HG03103 (cell line): ENCODE measurements around the gene NPLOC4.

Experiments
- ATAC-seq: cut with Tn5 transposase; IDR thresholded peaks from one replicate; pipeline ENCODE4 v1.9.1; 2021; ENCODE audit warnings: low read depth; ENCODE audit not compliant: unreplicated experiment

Gene NPLOC4

DNA sequence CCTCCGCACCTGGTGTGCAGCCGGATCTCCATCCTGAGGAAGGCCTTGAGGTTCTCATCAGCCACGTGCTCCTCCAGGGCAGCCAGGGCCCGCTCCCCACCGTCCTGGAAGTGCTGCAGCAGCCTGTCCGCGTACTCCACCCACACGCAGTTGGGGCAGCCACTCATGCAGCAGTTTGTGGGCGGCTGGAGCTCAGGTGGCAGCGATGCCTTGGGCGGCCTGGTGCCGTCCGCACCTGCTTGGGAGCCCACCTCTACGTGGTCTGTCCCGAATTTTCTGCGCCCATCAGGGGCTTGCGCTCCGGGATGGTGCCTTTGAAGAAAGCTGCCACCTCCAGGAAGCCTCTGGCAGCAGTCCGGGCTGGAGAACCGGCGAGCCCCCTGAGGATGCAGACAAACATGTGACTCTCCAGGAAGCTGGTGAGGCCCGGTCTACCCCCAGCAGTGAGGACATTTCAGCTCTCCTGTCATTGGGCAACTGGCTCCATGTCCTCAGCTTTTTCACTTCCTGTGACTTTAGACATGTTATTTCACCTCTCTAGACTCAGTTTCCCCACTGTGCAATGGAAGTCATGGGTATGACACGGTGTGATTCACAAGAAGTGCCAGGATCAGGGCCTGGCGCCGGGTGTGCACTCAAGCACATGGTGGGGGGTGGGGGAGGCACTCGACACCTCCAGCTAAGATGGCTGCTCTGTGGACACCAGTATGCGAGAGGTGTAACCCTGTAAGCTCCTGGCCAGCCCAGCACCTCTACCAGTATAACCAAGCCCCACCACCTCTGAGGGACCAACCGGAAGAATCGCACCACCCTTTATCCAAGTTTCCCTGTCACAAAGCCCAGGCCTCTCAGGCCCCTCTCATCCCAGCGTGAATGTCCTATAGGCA is 28.5 kb upstream of the NPLOC4 start:
- peak; percentile 17 for ATAC-seq

DNA sequence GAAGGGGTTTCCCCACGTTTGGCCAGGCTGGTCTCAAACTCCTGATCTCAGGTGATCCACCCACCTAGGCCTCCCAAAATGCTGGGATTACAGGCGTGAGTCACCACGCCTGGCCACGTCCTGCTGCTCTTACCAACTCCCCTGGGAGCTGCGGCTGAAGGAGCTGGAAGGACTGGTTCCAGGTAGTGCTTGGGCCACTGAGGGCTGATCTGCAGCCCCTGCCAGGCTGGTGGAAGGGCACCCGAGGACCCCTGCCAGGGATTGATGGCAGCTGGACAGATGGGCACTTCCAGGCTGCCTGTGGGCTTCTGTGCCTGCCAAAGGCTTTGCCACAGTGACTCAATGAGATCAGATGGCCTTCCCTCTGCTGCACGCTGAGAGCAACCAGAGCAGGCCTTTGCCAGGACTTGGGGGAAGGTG is 27.1 kb upstream of the NPLOC4 start:
- no peak for ATAC-seq

DNA sequence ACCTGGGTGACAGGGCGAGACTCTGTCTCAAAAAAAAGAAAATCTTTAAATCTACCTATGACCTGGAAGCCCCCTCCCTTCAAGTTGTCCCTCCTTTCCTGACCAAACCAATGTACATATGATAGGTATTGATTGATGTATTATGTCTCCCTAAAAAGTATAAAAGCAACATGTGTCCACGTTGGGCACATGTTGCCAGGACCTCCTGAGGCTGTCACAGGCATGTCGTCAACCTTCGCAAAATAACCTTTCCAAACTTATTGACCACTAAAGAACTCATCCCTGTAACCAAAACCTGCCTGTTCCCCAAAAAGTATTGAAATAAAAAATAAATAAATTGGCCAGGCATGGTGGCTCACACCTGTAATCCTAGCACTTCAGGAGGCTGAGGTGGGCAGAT is 25.1 kb upstream of the NPLOC4 start:
- ATAC-seq: no peak

DNA sequence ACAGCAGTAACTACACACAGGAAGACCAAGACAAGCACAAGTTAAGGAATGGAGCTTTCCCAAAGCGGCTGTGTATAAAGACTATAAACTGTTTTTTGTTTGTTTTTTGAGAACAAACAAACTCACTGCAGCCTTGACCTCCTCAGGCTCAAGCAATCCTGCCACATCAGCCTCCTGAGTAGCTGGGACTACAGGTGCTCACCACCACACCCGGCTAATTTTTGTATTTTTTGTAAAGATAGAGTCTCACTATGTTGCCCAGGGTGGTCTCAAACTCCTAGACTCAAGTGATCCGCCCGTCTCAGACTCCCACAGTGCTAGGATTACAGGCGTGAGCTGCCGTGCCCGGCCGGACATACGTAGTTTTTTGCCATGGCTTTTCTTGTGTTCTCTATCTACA is 23.5 kb upstream of the NPLOC4 start:
- ATAC-seq: no peak

DNA sequence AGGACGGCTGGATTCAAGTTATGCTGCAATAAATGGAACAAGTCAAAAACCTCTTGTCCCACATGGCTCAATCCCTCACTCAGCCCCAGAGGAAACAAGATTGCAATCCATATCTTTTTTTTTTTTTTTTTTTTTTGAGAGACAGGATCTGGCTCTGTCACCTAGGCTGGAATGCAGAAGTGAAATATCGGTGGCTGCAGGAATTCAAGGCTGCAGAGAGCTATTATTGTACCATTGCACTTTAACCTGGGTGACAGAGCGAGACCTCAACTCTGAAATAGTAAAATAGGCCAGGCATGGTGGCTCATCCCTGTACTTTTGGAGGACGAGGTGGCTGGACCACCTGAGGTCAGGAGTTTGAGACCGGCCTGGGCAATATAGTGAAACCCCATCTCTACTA is 22.1 kb upstream of the NPLOC4 start:
- ATAC-seq: no peak

DNA sequence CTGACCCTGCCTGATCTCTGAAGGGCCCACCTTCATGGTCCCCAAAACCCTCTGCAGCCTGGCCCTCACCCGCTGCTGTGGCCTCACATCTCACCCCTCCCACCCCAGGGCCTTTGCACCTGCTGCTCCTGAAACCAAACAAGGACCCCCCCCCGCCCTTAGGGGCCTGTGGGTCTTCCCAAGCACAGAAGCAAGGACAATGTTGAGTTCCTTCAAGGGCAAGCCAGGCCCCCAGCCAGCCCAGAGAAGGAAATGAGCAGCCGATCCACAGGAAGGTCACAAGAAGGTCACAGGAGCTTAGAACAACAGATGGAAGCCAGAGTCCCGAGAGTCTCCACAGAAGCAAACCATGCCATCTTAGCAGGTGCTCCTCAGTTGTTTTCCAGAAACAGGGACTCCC is 19.9 kb upstream of the NPLOC4 start:
- no peak for ATAC-seq

DNA sequence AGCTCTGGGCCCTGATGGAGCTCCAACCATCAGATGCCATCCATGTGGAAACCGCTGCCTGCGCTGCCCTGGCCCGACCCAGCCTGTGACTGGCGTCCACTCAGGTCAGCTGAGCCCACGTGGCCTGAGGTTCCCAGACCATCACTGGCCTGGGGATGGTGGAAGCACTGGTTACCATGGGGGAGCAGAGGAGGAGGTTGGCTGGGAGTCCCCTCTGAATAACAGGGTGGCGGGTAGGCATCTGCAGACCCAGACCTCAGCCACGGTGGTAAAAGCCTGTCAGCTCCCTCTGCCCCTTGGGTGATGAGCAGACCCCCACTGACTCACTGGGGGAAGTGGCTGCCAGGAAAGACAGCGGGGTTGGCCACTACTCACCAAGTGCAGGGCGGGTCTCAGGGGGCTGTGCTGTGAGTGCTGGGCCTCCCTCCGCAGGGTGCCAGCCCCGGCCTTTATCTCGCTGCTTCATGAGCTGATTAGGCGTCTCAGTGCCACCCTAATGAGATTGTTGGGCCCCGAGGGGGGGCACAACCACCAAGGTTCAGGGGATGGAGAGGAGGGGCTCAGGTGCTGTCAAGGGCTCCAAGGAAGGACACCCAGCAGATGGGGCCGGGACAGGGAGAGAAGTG is 19.3 kb upstream of the NPLOC4 start, which contains the start of gene PDE6G:
PDE6G (minus strand) TSS at position 425 of the 626 bp plus-strand sequence. CDS start 3,237 bp downstream, outside the sequence.
- ATAC-seq: no peak

DNA sequence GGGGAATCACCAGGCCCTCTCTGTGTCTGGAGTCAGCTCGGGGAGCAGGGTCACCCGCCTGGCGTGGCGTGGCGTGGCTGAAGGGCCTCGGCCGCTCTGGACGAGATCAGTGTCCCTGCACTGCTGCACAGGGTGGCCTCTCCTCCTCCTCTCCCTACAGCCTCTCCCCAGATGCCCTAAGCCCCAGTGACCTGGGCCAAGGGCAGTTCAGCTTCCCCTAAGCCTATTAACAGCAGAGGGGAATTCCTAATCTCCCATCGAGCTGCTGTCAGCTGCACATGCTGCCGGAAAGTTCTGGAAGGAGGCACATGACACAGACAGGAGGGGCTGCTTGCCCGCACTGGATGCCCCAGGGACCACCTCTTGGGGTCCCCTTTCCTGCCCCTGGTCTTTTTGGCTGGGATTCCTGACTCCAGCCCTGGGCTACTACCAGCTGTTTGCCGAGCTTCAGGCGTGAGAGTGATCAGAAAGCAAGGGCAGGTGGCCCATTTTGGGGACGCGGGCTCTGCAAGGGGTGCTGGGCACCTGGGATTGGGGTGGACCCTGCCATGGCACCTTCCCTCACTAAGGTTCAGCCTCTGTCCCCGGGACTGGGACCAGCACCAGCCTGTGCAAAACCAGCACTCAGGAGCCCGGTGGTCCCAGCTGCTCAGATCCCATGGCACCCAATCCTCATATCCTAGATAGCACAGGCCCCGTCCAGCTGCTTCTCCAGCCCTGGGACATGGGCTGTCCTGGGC is 18.6 kb upstream of the NPLOC4 start:
- no peak for ATAC-seq

DNA sequence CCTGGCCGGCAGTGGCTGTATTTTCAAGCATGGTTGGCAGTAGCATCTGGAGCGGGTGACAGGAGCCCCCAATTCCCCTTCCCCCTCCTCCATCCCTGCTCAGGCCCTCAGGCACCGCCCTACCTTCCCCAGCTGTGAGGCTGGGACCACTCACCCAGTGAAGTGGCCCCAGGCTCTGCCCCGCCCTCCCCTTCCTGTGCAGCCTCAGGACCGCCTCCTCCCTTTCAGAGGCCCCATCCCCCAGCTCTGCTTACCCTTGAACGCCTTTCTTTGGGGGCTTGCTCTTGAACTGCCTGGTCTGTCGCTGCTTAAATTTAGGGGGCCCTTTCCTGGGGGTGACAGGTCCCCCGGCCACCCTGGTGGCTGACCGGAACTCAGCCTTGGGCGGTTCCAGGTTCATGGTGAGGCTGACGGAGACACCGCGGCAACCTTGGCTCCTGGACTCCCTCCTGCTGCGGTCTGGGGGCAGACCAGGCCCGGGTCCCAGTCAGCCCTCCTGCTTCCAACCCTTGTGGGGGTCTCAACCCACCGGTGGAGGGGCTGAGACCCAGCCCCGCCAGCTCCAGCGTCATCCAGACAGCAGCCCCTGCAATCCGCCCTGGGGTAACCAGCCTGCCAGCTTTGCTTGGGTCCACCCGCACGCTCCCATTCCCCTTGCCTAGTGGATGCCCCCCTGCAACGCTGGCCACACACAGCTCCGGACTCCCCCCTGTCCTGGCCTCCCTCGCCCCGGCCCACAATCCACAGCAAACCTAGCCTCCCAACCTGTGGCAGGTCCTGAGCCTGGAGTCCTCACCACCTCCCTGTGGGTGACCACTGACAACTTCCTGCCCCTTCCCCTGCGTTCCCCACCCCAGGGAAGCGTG is 16.2 kb upstream of the NPLOC4 start:
- no peak for ATAC-seq

DNA sequence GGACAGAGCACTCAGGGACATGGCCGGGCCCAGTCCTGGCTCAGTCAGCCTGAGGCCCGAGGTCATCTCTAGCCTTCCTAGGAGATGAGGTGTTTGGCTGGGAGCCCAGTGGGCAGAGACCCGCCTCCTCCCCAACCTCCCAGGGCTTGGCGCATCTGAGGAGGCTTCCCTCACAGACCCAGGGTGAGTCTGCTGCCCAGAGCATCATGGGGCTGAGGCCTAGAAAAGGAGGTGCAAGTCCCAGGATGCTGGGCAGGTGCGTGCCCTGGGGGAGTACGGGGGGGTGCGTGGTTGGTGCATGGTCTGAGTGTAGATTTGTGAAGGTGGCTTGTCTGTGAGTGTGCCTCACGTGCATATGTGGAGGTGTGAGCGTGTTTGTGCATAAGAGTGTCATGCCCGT is 14.8 kb upstream of the NPLOC4 start:
- ATAC-seq: no peak

DNA sequence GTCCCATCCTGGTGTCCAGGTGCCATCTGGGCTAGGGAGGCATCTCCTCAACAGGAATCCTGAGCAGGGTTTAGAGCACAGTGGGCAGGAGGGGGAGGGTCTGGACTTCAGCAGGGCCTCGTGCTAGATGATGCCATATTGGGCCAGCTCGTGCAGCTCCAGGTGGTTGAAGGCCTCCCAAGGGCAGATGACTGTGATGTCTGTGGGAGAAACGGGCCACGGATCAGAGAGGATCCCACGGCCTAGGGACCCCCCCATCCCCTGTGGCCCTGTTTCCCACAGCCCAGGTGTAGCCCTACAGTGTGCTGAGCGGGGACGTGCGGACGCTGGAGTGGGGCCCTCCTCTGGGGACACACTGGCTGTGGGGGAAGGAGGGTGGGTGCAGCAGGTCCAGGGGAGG is 14.0 kb upstream of the NPLOC4 start:
- ATAC-seq: no peak

DNA sequence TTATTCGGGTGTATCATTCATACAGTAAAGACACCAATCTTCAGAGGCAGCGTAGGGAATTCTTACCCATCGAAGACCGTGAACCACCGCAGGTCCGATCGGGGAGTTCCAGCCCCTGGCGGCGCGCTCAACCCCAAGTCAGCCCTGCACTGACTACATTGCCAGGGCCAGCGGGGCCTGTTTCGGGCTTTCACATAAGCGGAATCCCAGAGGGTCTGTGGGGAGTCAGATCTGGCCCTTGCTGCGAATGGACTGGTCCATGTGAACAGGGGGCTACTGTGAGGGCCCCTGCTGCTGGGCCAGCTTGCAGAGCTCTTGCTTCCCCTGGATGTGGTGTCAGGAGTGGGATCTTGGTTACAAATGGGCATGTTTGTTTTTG is 11.8 kb upstream of the NPLOC4 start:
- no peak for ATAC-seq

DNA sequence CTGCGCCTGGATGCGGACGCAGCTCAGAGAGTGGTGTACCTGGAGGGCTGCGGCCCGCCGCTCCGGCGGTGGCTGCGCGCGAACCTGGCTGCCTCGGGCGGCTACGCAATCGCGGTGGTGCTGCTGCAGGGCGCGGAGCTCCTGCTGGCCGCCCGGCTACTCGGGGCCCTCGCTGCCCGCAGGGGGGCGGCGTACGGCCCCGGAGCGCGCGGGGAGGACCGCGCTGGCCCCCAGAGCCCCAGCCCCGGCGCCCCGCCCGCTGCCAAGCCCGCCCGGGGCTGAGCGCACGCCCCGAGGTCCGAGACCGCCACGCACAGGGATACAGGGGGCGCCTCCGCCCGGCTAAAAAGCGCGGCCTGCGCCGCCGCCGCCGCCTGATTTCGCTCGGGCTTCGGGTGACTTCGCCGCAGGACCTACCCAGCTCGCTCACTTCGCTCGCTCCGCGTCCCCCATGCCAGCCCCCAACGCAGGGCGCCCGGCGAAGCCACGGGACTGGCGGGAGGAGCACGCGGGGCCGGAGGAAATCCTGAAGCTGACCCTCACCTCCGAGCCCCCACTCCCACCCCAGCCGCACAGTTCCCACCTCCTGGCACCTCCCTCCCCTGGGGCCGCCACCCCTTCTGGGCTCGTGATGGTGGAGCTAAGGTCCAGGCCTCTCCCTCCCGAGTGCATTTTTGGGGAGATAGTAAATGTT is 11.2 kb upstream of the NPLOC4 start:
- no peak for ATAC-seq

DNA sequence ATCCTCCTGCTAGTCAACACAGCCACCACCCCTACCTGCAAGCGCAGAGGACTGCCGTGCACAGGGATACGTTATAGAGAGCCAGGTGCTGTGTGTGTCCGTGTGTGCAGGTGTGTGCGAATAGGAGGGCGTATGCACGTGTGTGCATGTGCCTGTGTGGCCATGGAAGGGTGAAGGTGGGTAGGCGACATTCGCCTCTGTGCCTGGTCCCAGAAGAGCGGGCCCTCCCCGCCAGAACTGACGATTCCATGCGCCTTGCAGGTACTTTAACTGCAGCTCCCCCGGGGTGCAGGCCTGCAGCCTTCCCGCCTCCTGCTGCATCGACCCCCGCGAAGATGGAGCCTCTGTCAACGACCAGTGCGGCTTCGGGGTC is 10.7 kb upstream of the NPLOC4 start:
- no peak for ATAC-seq

DNA sequence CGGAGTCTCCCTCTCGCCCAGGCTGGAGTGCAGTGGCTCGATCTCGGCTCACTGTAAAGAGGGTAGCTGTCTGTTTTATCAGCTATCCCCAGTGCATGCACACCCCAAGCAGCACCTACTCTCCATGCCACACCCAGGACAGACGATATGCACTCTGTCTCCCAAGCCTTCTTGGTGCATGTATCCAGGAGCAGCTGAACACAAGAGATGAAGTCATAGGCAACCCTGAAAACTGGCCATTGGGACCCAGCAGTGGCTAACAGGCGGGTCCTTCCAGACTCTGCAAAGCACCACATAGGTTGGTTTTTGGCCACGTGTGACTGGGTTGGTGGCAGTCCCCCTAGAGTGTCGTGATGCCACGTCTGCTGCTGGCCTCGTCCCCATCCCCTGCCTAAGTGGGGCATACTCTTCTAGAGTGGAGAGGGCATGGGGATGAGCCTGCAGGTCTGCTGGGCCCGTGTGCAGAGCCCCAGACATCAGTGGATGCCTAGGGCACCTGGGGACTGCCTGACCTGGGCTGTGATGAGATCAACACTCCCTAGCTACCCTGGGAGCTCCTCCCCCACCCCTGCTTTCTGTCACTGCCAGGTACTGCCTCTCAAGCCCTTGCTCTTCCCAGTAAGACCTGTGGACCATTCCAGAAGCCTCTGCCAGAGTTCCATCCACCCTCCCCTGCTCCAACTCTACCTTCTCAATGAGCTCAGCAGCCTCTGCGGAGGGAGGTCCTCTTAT is 10.1 kb upstream of the NPLOC4 start:
- ATAC-seq: no peak

DNA sequence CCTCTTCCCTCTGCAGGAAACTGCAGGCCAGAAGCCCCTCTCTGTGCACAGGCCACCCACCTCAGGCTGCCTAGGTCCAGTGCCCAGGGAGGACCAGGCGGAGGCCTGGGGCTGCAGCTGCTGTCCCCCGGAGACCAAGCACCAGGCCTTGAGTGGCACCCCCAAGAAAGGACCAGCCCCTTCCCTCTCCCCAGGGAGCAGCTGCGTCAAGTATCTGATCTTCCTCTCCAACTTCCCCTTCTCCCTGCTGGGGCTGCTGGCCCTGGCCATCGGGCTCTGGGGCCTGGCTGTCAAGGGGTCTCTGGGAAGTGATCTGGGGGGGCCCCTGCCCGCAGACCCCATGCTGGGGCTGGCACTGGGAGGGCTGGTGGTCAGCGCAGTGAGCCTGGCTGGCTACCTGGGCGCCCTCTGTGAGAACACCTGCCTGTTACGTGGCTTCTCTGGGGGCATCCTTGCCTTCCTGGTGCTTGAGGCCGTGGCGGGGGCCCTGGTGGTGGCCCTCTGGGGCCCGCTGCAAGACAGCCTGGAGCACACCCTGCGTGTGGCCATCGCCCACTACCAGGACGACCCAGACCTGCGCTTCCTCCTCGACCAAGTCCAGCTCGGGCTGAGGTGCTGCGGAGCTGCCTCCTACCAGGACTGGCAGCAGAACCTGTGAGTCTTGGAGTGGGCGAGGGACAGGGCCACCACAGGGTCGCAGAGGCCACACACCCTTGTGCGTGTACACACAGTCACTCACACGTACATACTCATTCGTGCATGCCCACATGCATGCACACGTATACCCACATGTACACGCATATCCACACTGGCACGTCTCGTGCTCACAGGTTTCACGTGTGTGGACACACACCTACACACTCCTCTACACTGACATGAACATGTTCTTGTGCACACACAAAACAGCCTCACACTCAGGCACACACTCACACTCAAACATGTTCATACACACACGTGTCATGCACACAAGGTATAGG is 8.4 kb upstream of the NPLOC4 start:
- ATAC-seq: no peak

DNA sequence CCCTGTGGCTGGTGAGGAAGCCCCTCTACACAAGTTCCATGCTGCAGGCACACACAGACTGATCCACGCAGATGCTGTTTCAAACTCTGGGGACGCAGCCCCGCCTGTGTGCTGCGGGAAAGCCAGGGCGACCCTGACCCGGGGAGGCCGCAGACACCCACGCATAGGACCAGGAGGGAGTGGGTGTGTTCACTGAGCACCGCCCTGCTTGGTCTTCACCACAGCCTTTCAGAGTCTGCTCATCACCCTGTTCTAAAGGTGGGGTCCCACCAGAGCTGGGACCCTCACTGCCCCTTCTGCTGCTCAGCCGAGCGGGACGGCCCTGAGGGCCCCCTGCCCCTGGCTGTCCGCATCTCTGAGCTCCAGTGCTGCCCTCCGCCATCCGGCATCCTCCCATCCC is 7.6 kb upstream of the NPLOC4 start:
- ATAC-seq: no peak

DNA sequence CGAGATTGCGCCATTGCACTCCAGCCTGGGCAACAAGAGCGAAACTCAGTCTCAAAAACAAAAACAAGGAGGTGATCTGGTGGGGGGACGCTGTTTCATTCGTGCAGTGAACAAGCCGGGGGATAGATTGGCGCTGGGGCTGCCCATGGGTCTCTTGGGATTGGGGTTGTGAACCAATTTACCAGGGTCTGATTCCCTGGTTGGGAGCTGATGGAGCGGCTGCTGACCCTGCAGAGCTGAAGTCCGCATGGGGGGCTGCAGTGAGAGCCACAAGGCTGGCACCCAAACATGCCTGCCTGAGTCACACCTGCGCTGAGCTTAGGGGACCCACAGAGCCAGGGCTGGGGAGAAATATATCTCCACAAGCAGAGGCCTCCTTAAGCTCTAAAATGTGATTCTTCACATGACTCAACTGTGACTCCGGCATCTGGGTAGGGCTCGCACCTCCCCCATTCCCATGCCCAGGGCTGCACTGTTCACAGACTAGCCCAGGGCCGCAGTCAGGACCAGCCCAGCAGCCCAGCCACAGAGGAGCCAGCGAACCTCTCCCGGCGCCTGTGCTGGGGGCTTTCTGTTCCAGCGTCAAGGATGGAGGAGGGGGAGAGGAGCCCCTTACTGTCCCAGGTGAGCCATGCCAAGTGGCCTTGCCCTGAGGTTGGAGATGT is 5.0 kb upstream of the NPLOC4 start:
- ATAC-seq: no peak
